ENCODE measurements around the gene GUSB.
"Not testable (repeated sequence)": the region's sequence is repeated elsewhere in the genome, so short reads cannot be mapped to it uniquely, and the experiment has no call there.

Gene GUSB

GRCh38 chr7:65992526-65992925 lies 10.5 kb upstream of the GUSB start:
- no peak for TF ChIP-seq CTCF (conservative IDR thresholded peaks at IDR 0.05)

GRCh38 chr7:65991829-65992228 lies 9.8 kb upstream of the GUSB start:
- H3K27ac ChIP-seq, result not testable (repeated sequence)

More at GRCh38 chr7:65992526-65992925, 10.5 kb upstream of the GUSB start:
- no peak overlapping the region for H3K27ac ChIP-seq

- H3K27ac ChIP-seq, result no peak overlapping the region
- no peak for TF ChIP-seq CTCF (conservative IDR thresholded peaks at IDR 0.05)
These were observed 7.7 kb upstream of the GUSB start for GRCh38 chr7:65989694-65990080.

GRCh38 chr7:65988503-65988902 lies 6.5 kb upstream of the GUSB start:
- not testable (repeated sequence) for H3K27ac ChIP-seq

- no peak for TF ChIP-seq CTCF (conservative IDR thresholded peaks at IDR 0.05)
- no peak overlapping the region for H3K27ac ChIP-seq
These were observed 6.1 kb upstream of the GUSB start for GRCh38 chr7:65988084-65988483.

- TF ChIP-seq CTCF (conservative IDR thresholded peaks at IDR 0.05), result no peak
- no peak overlapping the region; the same call in 1 of the 2 replicates for H3K27ac ChIP-seq
These were observed 2.1 kb upstream of the GUSB start for GRCh38 chr7:65983965-65984658.

- TF ChIP-seq CTCF (conservative IDR thresholded peaks at IDR 0.05), result no peak
These were observed 1.3 kb downstream of the GUSB start for GRCh38 chr7:65980478-65981250.

GRCh38 chr7:65979583-65980477 lies 2.2 kb downstream of the GUSB start:
- TF ChIP-seq CTCF (conservative IDR thresholded peaks at IDR 0.05), result no peak
- no peak overlapping the region; the same call in 1 of the 2 replicates for H3K27ac ChIP-seq

More at GRCh38 chr7:65980478-65981250, 1.3 kb downstream of the GUSB start:
- H3K27ac ChIP-seq, result peak overlapping the region; percentile 88; the same call in 1 of the 2 replicates

Data from VCaP (cell line).